ENCODE data around the gene CHRNA4. TPM values are rescaled to one million over a fixed set of nuclear protein-coding genes. Genes with fewer than 3 reads are reported as not detected.

CHRNA4 gene
- total and polyA plus RNA-seq, 2 donors (not counting 1 experiment from before 2014, with no cell fraction given): not detected

DNA sequence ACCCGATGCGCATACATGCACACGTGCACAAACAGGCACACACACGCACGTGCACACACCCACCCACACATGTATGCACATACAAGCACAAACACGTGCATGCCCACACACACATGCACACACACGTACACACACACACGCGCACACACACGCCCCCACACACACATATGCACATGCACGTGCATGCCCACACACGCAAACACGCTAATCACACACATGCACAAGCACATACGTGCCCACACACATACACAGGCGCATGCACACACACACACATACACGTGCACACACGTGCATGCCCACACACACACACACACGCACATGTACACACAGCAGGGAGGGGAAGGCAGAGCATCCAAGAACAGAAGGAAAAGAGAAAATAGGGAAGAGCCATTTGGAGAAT, 26.8 kb upstream of the CHRNA4 start:
- Histone ChIP-seq H3K79me2 (ENCODE audit: control insufficient read depth, insufficient read depth, low read length) (no peaks in the 10 kb centered on the region), H3K9me3 (ENCODE audit: control insufficient read depth, insufficient read depth, low read depth, low read length) (peaks cover 4% of the 10 kb centered on the region), H3K4me3 (replicated peaks in 1 of 4; ENCODE audit: control extremely low read depth in 1 of 4, insufficient read depth in 1 of 4, low read depth in 3 of 4, low read length in 4 of 4) (no peak overlapping the region), H4K20me1 (ENCODE audit: control insufficient read depth, extremely low read depth, insufficient read depth, low read length) (no peaks in the 10 kb centered on the region), H3K4me1 (ENCODE audit: control insufficient read depth, extremely low read depth, insufficient read depth, low read length) (no peaks in the 10 kb centered on the region), H3K27ac (ENCODE audit: insufficient read depth, low read length) (no peak overlapping the region), H3K9ac (ENCODE audit: insufficient read depth, low read length) (no peak overlapping the region), H3K27me3 (ENCODE audit: control insufficient read depth, insufficient read depth, low read length) (no peaks in the 10 kb centered on the region), H3K4me2 (ENCODE audit: extremely low read depth, insufficient read depth, low read length) (no peak overlapping the region), H3K36me3 (ENCODE audit: control insufficient read depth, insufficient read depth, low read length) (no peaks in the 10 kb centered on the region), H2AFZ (ENCODE audit: low read length) (no peak overlapping the region)
- no peak for DNase-seq (ENCODE audit: low read depth in 2 of 2)
- TF ChIP-seq EZH2 (IDR thresholded peaks at IDR 0.05; ENCODE audit: low read length, missing control alignments): no peak
- TF ChIP-seq, protein P1, sequence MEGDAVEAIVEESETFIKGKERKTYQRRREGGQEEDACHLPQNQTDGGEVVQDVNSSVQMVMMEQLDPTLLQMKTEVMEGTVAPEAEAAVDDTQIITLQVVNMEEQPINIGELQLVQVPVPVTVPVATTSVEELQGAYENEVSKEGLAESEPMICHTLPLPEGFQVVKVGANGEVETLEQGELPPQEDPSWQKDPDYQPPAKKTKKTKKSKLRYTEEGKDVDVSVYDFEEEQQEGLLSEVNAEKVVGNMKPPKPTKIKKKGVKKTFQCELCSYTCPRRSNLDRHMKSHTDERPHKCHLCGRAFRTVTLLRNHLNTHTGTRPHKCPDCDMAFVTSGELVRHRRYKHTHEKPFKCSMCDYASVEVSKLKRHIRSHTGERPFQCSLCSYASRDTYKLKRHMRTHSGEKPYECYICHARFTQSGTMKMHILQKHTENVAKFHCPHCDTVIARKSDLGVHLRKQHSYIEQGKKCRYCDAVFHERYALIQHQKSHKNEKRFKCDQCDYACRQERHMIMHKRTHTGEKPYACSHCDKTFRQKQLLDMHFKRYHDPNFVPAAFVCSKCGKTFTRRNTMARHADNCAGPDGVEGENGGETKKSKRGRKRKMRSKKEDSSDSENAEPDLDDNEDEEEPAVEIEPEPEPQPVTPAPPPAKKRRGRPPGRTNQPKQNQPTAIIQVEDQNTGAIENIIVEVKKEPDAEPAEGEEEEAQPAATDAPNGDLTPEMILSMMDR (conservative IDR thresholded peaks at IDR 0.05 in 1 of 2, IDR thresholded peaks at IDR 0.05 in 1 of 2; ENCODE audit: low read depth in 1 of 2, low read length in 2 of 2): no peak

DNA sequence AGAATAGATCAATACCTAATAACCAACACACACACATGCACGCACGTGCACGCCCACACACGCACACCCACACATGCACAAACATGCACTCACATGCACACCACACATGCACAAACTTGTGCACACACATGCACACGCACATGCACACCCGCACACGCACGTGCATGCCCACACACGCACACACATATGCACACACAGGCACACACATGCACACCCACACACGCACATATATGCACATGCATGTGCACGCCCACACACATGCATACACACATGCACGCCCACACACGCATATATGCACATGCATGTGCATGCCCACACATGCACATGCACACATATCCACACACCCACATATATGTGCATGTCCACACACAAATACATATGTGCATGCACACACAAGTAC, 26.2 kb upstream of the CHRNA4 start:
- Histone ChIP-seq H3K4me1 (ENCODE audit: control insufficient read depth, extremely low read depth, insufficient read depth, low read length) (no peaks in the 10 kb centered on the region), H3K4me2 (ENCODE audit: extremely low read depth, insufficient read depth, low read length) (no peak overlapping the region), H3K4me3 (replicated peaks in 1 of 4; ENCODE audit: control extremely low read depth in 1 of 4, insufficient read depth in 1 of 4, low read depth in 3 of 4, low read length in 4 of 4) (no peak overlapping the region), H4K20me1 (ENCODE audit: control insufficient read depth, extremely low read depth, insufficient read depth, low read length) (no peaks in the 10 kb centered on the region), H3K36me3 (ENCODE audit: control insufficient read depth, insufficient read depth, low read length) (no peaks in the 10 kb centered on the region), H3K9ac (ENCODE audit: insufficient read depth, low read length) (no peak overlapping the region), H3K9me3 (ENCODE audit: control insufficient read depth, insufficient read depth, low read depth, low read length) (peaks cover 4% of the 10 kb centered on the region), H2AFZ (ENCODE audit: low read length) (no peak overlapping the region), H3K27me3 (ENCODE audit: control insufficient read depth, insufficient read depth, low read length) (no peaks in the 10 kb centered on the region), H3K79me2 (ENCODE audit: control insufficient read depth, insufficient read depth, low read length) (no peaks in the 10 kb centered on the region), H3K27ac (ENCODE audit: insufficient read depth, low read length) (no peak overlapping the region)
- TF ChIP-seq, protein P1 (conservative IDR thresholded peaks at IDR 0.05 in 1 of 2, IDR thresholded peaks at IDR 0.05 in 1 of 2; ENCODE audit: low read depth in 1 of 2, low read length in 2 of 2): no peak
- no peak for TF ChIP-seq EZH2 (IDR thresholded peaks at IDR 0.05; ENCODE audit: low read length, missing control alignments)
- no peak for DNase-seq (ENCODE audit: low read depth in 2 of 2)

DNA sequence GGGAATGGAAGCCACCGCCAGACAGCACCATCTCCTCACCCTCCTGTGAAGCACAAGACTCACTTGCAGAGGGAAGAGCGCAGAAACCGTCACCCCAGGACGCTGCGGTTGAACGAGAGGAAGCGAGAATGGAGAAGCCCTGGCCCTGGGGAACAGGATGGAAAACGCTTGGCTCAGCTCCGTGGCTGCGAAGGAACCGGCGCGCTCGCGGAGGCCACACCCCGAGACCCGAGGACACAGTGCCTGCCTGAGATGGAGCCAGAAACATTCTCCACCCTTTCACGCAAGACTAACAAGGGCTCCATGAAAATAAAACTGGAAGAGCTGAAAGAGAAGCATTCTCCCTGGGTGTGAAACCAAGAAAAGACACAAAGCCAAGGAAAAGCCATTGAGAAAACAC, 25.3 kb upstream of the CHRNA4 start:
- Histone ChIP-seq H3K4me1 (ENCODE audit: control insufficient read depth, extremely low read depth, insufficient read depth, low read length) (no peaks in the 10 kb centered on the region), H3K9ac (ENCODE audit: insufficient read depth, low read length) (no peak overlapping the region), H3K36me3 (ENCODE audit: control insufficient read depth, insufficient read depth, low read length) (no peaks in the 10 kb centered on the region), H3K27ac (ENCODE audit: insufficient read depth, low read length) (no peak overlapping the region), H3K27me3 (ENCODE audit: control insufficient read depth, insufficient read depth, low read length) (no peaks in the 10 kb centered on the region), H3K4me2 (ENCODE audit: extremely low read depth, insufficient read depth, low read length) (no peak overlapping the region), H2AFZ (ENCODE audit: low read length) (no peak overlapping the region), H3K79me2 (ENCODE audit: control insufficient read depth, insufficient read depth, low read length) (no peaks in the 10 kb centered on the region), H3K9me3 (ENCODE audit: control insufficient read depth, insufficient read depth, low read depth, low read length) (peaks cover 4% of the 10 kb centered on the region), H3K4me3 (replicated peaks in 1 of 4; ENCODE audit: control extremely low read depth in 1 of 4, insufficient read depth in 1 of 4, low read depth in 3 of 4, low read length in 4 of 4) (no peak overlapping the region), H4K20me1 (ENCODE audit: control insufficient read depth, extremely low read depth, insufficient read depth, low read length) (no peaks in the 10 kb centered on the region)
- DNase-seq (ENCODE audit: low read depth in 2 of 2): no peak
- TF ChIP-seq EZH2 (IDR thresholded peaks at IDR 0.05; ENCODE audit: low read length, missing control alignments): no peak
- TF ChIP-seq, protein P1 (conservative IDR thresholded peaks at IDR 0.05 in 1 of 2, IDR thresholded peaks at IDR 0.05 in 1 of 2; ENCODE audit: low read depth in 1 of 2, low read length in 2 of 2): no peak

All from fibroblast of lung (primary cell).